ENCODE data around the gene ZMIZ1. TPM values are rescaled to one million over a fixed set of nuclear protein-coding genes. Genes with fewer than 3 reads are reported as not detected.

ZMIZ1 gene
- total RNA-seq, 1 experiment from 2014 or later, result 13.9 TPM

- DNase-seq (ENCODE audit: low read depth), result peak; percentile 20
Observed at GRCh38 chr10:79246606-79247275, 178.0 kb downstream of the ZMIZ1 start.

- no peak for DNase-seq (ENCODE audit: low read depth)
Observed at GRCh38 chr10:79247373-79248137, 178.8 kb downstream of the ZMIZ1 start.

DNA sequence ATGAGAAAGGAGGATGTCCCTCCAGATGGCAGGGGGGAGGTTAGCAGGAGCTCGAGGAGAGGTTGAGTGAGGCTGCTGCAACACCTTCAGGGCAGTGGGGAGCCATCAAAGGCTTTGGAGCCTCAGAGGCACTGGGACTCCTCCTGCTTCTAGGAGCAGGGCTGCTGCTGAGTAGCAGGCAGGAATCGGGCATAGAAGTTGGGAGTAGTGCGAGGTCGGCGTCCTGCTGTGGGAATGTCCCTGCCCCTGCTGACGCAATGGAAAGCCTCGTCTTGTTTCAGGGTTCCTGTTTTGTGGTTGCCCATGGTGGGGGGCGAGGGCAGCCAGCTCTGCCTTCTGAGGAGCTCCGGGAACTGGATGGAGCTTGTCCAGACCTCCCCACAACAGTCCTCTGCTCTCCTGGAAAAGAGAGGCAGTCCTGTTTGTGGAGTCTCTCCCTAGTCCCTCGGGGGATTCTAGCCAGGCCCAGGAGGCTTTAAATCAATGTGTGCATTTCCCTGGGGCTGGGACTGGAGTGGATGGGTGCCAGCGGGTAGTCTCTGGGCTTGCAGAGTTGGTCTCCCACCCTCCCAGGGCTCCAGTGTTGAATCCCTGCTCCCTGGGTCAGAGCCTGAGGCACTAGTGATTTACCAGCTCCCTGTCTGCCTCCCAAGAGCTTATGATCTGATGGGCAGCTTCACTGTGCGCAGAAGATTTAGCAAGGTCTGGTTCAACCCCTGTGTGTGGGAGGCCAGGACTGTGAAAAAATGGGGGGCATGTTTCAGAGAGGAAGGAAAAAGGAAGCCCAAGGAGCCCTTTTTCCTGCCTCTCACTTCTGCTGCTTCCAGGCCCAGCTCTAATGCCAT, 179.8 kb downstream of the ZMIZ1 start:
- DNase-seq (ENCODE audit: low read depth), result no peak

DNA sequence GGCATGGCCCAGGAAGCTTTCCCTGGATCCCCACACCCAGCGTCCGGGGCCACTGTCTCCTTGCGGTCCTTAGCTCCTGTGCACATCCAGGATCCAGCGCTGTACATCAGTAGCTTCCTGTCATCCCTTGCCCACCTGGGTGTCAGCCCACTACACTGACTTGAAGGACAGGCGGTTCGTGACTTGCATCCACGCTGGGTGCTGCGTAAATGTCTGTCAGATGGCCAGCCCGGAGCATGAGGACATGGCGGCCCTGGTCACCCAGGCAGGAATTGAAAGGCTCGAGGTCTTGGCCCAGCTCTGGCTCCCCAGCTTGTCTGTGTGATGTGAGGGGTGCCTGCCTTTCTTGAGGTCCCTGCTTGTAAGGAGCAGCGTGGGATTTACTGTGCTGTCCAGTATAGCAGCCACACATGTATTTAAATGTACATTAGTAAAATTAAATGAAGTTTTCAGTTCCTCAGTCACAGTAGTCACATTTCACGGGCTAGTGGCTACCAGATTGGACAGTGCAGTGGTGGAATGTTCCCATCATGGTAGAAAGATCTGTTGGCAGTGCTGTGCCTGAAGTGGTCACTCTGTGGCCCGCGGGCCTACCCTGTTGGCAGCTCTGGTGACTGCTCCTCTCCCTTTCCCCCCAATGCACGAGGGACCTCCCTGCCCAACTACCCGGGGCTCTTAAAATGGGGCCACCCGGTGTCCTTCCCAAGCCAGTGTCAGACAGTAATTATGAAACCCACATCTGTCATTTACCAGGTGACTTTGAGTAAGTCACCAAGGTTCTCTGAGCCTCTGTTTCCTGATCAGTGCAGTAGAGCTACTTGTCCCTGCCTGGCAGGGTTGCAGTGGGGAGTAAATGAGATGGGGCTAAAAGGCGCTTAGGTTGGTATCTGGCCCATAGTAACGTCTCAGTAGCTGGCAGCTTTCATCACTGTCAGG, 180.7 kb downstream of the ZMIZ1 start:
- no peak for DNase-seq (ENCODE audit: low read depth)

- DNase-seq (ENCODE audit: low read depth), result no peak
Observed at GRCh38 chr10:79250259-79250658, 181.5 kb downstream of the ZMIZ1 start.

- no peak for DNase-seq (ENCODE audit: low read depth)
Observed at GRCh38 chr10:79252450-79252849, 183.7 kb downstream of the ZMIZ1 start.

DNA sequence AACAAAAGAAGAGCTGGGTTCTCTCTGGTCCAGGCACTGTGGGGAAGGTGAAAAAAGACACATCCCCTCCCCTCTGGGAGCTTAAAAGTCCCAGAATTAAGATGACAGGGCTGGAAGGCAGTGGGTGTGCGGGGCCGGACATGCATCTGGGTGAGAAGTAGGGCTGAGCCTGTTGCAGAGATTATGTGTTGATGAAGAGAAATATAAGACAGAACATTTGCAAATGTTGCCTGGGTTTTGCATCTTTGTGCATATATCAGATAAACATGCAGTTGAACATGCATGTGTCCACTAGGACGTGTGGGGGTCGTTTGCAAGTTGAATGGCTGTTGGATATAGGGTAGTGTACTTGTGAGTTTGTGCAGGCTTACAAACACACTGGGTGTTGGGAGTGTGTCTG, 184.2 kb downstream of the ZMIZ1 start:
- no peak for DNase-seq (ENCODE audit: low read depth)

DNA sequence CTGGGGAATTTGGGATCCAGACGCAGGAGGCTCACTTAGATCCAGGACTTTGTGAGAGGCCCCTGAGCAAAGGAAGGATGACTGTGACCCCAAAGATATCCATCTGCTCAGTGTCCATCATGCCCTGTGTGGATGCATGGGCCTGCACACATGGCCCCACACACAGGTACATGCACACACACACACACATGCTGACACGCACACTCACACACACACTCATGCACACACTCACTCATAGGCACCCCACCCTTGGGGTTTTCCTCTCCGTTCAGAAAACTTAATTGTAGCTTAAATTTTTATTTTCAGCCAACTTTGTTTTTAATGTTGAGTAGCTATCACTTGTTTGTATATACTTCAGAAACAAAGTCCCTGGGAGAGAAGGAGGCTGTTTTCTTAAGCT, 184.9 kb downstream of the ZMIZ1 start:
- DNase-seq (ENCODE audit: low read depth), result no peak

DNA sequence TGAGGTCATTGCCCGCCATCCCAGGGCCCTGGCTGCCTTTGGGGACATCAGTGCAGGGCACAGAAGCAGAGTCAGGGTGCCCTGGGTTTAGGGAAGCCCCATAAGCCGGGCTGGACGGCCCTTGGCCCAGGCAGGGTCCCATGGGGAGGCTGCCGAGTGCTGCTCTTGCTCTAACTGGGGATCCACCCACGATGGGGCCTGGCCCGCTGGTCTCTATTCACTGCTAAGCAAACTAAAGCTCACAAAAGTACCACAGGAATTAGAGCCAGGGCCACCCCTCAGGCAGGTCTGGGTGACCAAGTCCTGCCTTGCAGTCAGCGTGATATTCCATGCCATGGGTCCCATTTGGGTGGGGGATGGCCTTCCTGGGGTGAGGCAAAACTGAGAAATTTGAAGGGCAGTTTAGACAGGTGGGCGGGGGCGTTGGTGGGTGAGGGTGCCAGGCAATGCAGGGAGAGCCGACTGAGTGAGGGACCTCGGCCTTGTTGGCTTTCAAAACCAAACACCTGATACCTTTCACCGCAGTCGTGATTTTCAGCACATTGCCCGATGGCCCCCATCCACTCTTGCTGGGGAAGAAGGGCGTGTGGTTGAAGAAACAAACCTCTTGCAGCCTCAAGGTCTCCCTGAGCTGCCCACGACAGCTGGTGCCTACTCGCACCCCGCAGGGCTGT, 185.7 kb downstream of the ZMIZ1 start:
- no peak for DNase-seq (ENCODE audit: low read depth)

- no peak for DNase-seq (ENCODE audit: low read depth)
Observed at GRCh38 chr10:79255007-79255507, 186.3 kb downstream of the ZMIZ1 start.

- no peak for DNase-seq (ENCODE audit: low read depth)
Observed at GRCh38 chr10:79256264-79256806, 187.6 kb downstream of the ZMIZ1 start.

- DNase-seq (ENCODE audit: low read depth), result no peak
Observed at GRCh38 chr10:79258894-79259293, 190.1 kb downstream of the ZMIZ1 start.

DNA sequence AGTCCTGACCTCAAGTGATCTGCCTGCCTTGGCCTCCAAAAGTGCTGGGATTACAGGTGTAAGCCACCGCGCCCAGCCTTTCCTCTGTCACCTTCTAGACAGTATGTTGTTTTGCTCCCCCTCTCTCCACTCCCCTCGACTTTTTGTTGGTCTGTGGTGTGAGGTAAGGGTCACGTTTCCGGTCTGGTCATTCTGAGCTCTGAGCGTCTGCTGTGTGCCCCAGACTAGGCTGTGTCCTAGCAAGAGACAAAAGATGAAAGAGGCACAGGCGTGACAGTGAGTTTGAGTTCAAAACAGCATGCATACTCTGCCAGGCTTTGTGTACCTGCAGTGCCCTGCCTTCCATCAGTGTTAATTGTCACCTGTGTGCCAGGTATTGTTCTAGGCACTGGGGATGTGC, 191.1 kb downstream of the ZMIZ1 start:
- no peak for DNase-seq (ENCODE audit: low read depth)

- no peak for DNase-seq (ENCODE audit: low read depth)
Observed at GRCh38 chr10:79260811-79261740, 192.3 kb downstream of the ZMIZ1 start.

- no peak for DNase-seq (ENCODE audit: low read depth)
Observed at GRCh38 chr10:79262131-79262530, 193.4 kb downstream of the ZMIZ1 start.

DNA sequence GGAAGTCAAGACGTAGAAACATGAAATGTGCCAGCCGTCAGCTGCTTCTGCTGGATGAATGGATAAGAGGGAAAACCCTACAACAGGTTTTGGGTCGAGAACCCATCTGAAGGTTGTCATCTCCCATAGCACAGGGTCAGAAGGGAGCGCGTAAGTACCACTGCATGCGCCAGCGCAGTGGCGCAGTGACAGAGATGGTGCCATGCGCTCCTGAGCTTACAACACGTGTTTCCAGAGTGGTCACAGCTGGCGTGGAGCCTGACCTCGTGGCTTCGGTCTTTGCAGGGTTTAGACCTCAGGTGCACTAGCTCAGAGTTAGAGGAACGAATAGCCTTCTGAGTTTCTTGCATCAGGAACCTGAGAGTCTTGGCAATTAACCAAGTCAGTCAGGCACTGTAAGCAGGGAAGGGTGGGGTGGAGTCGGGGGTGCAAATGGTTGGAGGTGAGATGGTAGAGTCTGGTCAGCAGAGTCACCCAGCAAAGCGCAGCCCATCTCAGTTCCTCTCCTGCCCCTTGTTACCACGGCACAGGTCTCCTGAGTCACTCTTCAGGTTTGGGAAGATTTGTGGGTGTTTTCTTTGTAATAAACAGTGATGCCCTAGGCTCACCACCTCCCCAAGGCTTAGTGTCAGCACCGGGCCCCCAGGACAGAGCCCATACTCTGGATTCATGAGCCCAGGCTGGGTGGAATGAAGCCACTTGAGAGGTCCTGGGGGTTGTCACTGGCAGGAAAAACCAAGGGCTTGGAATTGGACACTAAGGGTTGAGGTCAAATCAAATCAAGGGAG, 194.4 kb downstream of the ZMIZ1 start:
- DNase-seq (ENCODE audit: low read depth), result no peak

DNA sequence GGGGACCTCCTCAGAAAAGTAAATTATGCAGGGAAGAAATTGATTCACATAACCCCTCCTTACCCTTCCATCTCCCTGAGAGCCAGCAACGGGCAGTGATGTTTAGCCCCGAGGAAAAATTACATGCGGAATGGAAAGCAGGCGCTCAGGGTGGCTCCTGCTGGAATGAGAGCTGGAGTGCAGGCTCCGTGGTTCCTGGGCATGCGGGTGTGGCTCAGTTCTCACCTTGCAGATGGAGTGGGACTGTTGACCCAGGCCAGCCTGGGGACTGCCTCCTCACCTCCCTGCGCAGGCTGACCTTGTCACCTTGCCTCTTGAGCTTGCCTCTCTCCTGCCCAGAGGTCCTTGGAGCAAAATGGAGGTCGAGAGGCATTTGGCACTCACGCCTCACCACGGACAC, 195.2 kb downstream of the ZMIZ1 start:
- no peak for DNase-seq (ENCODE audit: low read depth)

- DNase-seq (ENCODE audit: low read depth), result no peak
Observed at GRCh38 chr10:79264942-79265341, 196.2 kb downstream of the ZMIZ1 start.
